GM23248 (cell line): ENCODE results near the gene HSPBP1. TPM values are rescaled to one million over a fixed set of nuclear protein-coding genes. Genes with fewer than 3 reads are reported as not detected.

Source experiments
- DNase-seq: peaks from one replicate; pipeline ENCODE4 v3.0.0-alpha.2; 2015
- H2AFZ ChIP-seq: fragments of 200-600 bp; sonication (generic); 2 replicates; pipeline ENCODE4 v1.6.1; 2016; ENCODE audit warnings: antibody characterized with exemption
- H3F3A ChIP-seq: fragments of 200-600 bp; sonication (generic); 2 replicates; pipeline ENCODE4 v1.6.1; 2016; ENCODE audit warnings: mild to moderate bottlenecking, antibody characterized with exemption, mixed run types; ENCODE audit not compliant: insufficient read depth
- H3K27ac ChIP-seq: fragments of 200-600 bp; sonication (generic); 2 replicates; pipeline ENCODE4 v1.5.1; 2016; ENCODE audit warnings: mild to moderate bottlenecking
- H3K27me3 ChIP-seq: fragments of 200-600 bp; sonication (generic); replicated peaks from 2 replicates; pipeline ENCODE4 v1.6.1; 2016; ENCODE audit warnings: mild to moderate bottlenecking; ENCODE audit not compliant: insufficient read depth
- H3K36me3 ChIP-seq: fragments of 200-600 bp; sonication (generic); 2 replicates; pipeline ENCODE4 v1.6.1; 2016; ENCODE audit warnings: low read depth, mild to moderate bottlenecking
- H3K4me1 ChIP-seq: fragments of 200-600 bp; sonication (generic); 2 replicates; pipeline ENCODE4 v1.6.1; 2016; ENCODE audit warnings: mild to moderate bottlenecking; ENCODE audit not compliant: insufficient read depth
- H3K4me2 ChIP-seq: fragments of 200-600 bp; sonication (generic); one replicate; pipeline ENCODE4 v1.6.1; 2016; ENCODE audit warnings: mild to moderate bottlenecking; ENCODE audit not compliant: unreplicated experiment
- H3K4me3 ChIP-seq: fragments of 200-600 bp; sonication (generic); 2 replicates; pipeline ENCODE4 v1.5.1; 2016; ENCODE audit warnings: mild to moderate bottlenecking
- H3K79me2 ChIP-seq: fragments of 200-600 bp; sonication (generic); 2 replicates; pipeline ENCODE4 v1.6.1; 2016; ENCODE audit warnings: mild to moderate bottlenecking; ENCODE audit not compliant: insufficient read depth
- H3K9ac ChIP-seq: fragments of 200-600 bp; sonication (generic); 2 replicates; pipeline ENCODE4 v1.6.1; 2016; ENCODE audit warnings: mild to moderate bottlenecking
- H3K9me2 ChIP-seq: fragments of 200-600 bp; sonication (generic); 2 replicates; pipeline ENCODE4 v1.6.1; 2016; ENCODE audit warnings: mixed run types, mild to moderate bottlenecking, moderate library complexity; ENCODE audit not compliant: insufficient read depth
- H3K9me3 ChIP-seq: fragments of 200-600 bp; sonication (generic); one replicate; pipeline ENCODE4 v1.6.1; 2017; ENCODE audit warnings: low read depth
- H4K20me1 ChIP-seq: fragments of 200-600 bp; sonication (generic); 2 replicates; pipeline ENCODE4 v1.6.0; 2016; ENCODE audit not compliant: insufficient read depth
- EZH2 ChIP-seq: fragments of 200-600 bp; sonication (generic); IDR thresholded peaks from 2 replicates; pipeline ENCODE4 v1.6.1; 2018; ENCODE audit warnings: antibody characterized with exemption, mild to moderate bottlenecking; ENCODE audit not compliant: insufficient read depth, poor library complexity, severe bottlenecking
- EZH2phosphoT487 ChIP-seq: fragments of 200-600 bp; sonication (generic); IDR thresholded peaks from 2 replicates; pipeline ENCODE4 v1.6.1; 2018; ENCODE audit warnings: antibody characterized with exemption, moderate library complexity, mild to moderate bottlenecking, low read depth; ENCODE audit not compliant: insufficient read depth
- WGBS, 2 experiments: methylation state at CpG; one replicate each; pipeline ENCODE4 v1.1.6; 2015 to 2017; ENCODE audit warnings: low lambda C conversion rate in 2 of 2, low coverage in 1 of 2; ENCODE audit errors: missing lambda C conversion rate in 2 of 2; 5-methylcytosine and 5-hydroxymethylcytosine counted together
- in situ Hi-C: fragments of 300-500 bp; cut with MboI; formaldehyde crosslinking; loops from 2 replicates; pipeline ENCODE4 v1.15.0; 2020
- polyA plus RNA-seq: library from polyadenylated mRNA; unstranded; fragments of >200 nt; fragmentation: Nextera tagmentation; extraction: Ambion mirVana; gene quantifications from 2 replicates; pipeline ENCODE4 v1.2.1, GENCODE V29; 2016
- total RNA-seq: library from RNA; depleted of rRNA; stranded (reverse); fragments of >200 nt; shearing (Covaris generic); gene quantifications from 2 replicates; pipeline ENCODE4 v1.2.3, GENCODE V29; 2014

The HSPBP1 gene
- total and polyA plus RNA-seq, 2 experiments from 2014 or later, result 42.5 to 62.5 TPM

DNA sequence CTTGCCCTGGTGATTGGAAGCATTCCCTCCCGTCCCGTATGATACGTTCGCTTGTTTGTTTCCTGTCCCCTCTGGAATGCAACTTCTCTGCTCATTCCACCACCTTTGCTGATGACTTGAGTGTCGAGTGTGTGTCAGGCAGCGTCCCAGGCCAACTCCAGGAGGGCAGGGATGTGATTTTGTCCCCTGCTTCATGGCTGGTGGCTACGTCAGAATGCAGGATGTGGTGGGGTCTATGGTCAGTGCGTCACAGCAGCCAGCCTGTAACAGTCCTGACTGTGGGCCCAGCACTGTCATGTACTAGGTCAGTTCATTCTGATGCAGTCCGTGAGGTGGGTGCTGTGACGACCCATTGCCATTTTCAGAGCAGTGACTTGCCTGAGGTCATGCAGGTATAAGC is 20.1 kb upstream of the HSPBP1 start:
- TF ChIP-seq EZH2phosphoT487, result no peak
- no peak overlapping the region for H3K27ac ChIP-seq
- no peaks in the 10 kb centered on the region for H4K20me1 ChIP-seq
- no peaks in the 10 kb centered on the region for H3K36me3 ChIP-seq
- H3K4me1 ChIP-seq, result no peaks in the 10 kb centered on the region
- no peak overlapping the region for H3K4me2 ChIP-seq
- in situ Hi-C loops, result no loop called here
- no peaks in the 10 kb centered on the region for H3K9me3 ChIP-seq
- no peaks in the 10 kb centered on the region for H3K9me2 ChIP-seq
- H3K9ac ChIP-seq, result no peak overlapping the region
- H2AFZ ChIP-seq, result no peak overlapping the region
- no peak for DNase-seq
- 79 to 83% methylated on average over 10 of the region's 10 CpGs for WGBS, 2 experiments
- H3F3A ChIP-seq, result no peaks in the 10 kb centered on the region
- H3K79me2 ChIP-seq, result no peaks in the 10 kb centered on the region
- no peak overlapping the region for H3K4me3 ChIP-seq
- no peaks in the 10 kb centered on the region for H3K27me3 ChIP-seq

DNA sequence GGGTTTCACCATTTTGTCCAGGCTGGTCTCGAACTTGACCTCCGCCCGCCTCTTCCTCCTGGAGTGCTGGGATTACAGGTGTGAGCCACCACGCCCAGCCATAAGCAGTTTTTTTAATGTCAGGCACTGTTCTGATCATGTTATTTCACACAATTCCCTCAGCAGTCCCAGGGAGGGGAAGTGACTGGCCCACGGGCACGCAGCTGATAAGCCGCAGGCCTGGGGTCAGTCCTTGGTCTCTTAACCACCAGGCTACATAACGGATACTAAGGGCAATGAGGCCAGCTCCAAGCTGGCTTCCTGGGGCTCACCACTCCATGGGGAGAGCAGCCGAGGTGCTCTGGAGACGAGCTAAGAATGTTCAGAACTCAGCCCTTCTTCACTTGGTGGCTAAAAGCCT is 17.4 kb upstream of the HSPBP1 start:
- H3K79me2 ChIP-seq, result no peaks in the 10 kb centered on the region
- H4K20me1 ChIP-seq, result no peaks in the 10 kb centered on the region
- no peak overlapping the region for H2AFZ ChIP-seq
- TF ChIP-seq EZH2phosphoT487 (no peak), EZH2 (no peak)
- H3K9me3 ChIP-seq, result no peaks in the 10 kb centered on the region
- no peak overlapping the region for H3K9ac ChIP-seq
- H3K27ac ChIP-seq, result no peak overlapping the region
- H3K36me3 ChIP-seq, result no peaks in the 10 kb centered on the region
- H3K4me2 ChIP-seq, result no peak overlapping the region
- no peaks in the 10 kb centered on the region for H3K4me1 ChIP-seq
- no peaks in the 10 kb centered on the region for H3K27me3 ChIP-seq
- no peak overlapping the region for H3K4me3 ChIP-seq
- in situ Hi-C loops, result no loop called here
- 95% methylated on average over 10 of the region's 10 CpGs for WGBS, 2 experiments
- no peaks in the 10 kb centered on the region for H3K9me2 ChIP-seq
- no peaks in the 10 kb centered on the region for H3F3A ChIP-seq
- no peak for DNase-seq

DNA sequence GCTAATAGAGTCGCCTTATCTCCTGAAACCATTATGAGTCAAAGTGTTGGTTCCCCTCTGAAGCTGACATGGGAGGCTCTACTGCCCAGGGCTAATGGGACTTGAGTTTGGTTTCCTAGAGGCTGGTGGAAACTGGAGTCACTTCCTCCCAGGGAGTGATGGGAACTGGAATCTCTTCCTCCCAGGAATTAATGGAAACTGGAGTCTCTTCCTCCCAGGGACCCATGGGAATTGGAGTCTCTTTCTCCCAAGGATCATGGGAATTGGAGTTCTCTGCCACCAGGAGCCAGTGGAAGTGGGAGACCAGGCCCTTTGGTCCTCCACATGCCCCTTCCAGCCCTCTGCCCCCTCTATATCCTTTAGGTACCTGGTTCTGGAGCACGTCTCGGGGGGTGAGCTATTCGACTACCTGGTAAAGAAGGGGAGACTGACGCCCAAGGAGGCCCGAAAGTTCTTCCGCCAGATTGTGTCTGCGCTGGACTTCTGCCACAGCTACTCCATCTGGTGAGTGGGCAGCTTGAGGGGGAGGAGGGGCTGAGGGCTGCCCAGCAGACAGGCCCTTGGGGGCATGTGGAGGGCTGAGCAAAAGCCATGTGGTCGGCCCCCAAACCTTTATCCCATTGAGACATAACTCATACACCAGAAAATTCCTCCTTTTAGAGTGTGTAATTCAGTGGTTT is 9.3 kb upstream of the HSPBP1 start:
- no peaks in the 10 kb centered on the region for H3F3A ChIP-seq
- TF ChIP-seq EZH2phosphoT487, result no peak
- TF ChIP-seq EZH2, result no peak
- 89 to 92% methylated on average over 9 of the region's 9 CpGs for WGBS, 2 experiments
- H3K4me1 ChIP-seq, result no peaks in the 10 kb centered on the region
- no peaks in the 10 kb centered on the region for H3K9me3 ChIP-seq
- H3K4me3 ChIP-seq, result no peak overlapping the region
- H3K4me2 ChIP-seq, result no peak overlapping the region
- H4K20me1 ChIP-seq, result no peaks in the 10 kb centered on the region
- no peak overlapping the region for H2AFZ ChIP-seq
- in situ Hi-C loops, result no loop called here
- H3K9ac ChIP-seq, result no peak overlapping the region
- no peak overlapping the region for H3K27ac ChIP-seq
- no peaks in the 10 kb centered on the region for H3K36me3 ChIP-seq
- H3K27me3 ChIP-seq, result no peaks in the 10 kb centered on the region
- peak; percentile 37 for DNase-seq
- H3K79me2 ChIP-seq, result no peaks in the 10 kb centered on the region
- H3K9me2 ChIP-seq, result no peaks in the 10 kb centered on the region

DNA sequence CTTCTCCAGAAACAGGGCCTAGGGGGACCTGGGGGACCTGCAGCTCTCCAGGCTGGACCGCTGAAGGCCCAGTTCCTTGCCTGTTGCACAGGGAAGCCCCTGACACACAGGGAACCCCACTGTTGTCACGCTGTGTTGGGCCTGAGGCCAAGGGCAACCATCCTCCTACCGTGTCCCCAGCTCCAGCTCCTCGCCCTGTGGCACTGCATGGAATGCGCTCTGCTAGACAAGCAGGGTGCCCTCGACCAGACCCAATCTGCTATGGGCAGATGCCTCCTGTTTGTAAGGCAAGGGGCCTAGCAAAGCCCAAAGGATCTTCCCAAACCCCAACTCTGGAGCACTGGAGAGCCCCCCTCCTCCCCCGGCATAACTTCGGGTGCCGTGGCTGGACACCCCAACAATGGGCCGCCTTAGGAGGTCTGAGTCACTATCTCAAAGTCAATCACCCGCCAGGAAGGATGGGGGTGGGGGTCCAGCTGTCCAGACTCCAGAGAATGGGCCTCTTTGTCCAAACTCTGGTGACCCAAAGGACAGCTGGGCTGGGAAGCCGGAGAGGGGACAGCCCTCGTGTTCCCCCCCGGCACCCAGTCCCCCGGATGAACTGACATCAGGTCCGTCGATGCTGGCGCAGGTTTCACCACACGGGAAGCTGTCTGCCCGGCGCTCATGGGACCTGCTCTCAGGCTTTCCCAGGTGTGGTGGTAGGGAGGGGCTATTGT is 7.6 kb upstream of the HSPBP1 start:
- Histone ChIP-seq H3K4me3 (no peak overlapping the region), H3K79me2 (no peaks in the 10 kb centered on the region), H3K9me2 (no peaks in the 10 kb centered on the region), H3K4me2 (no peak overlapping the region), H3K4me1 (no peaks in the 10 kb centered on the region), H2AFZ (no peak overlapping the region), H3K27ac (no peak overlapping the region), H3K9me3 (no peaks in the 10 kb centered on the region), H4K20me1 (no peaks in the 10 kb centered on the region), H3K9ac (no peak overlapping the region), H3F3A (no peaks in the 10 kb centered on the region), H3K36me3 (no peaks in the 10 kb centered on the region), H3K27me3 (no peaks in the 10 kb centered on the region)
- no peak for DNase-seq
- WGBS, 2 experiments, result 85 to 89% methylated on average over 16 to 21 of the region's 21 CpGs
- in situ Hi-C loops, result no loop called here
- TF ChIP-seq EZH2 (no peak), EZH2phosphoT487 (no peak)
